HepG2 (cell line): ENCODE measurements around the gene CUL7. TPM values are rescaled to one million over a fixed set of nuclear protein-coding genes. Genes with fewer than 3 reads are reported as not detected.

Experiments used
- BCL6 ChIP-seq: IDR thresholded peaks from 2 replicates; pipeline ENCODE4 v1.6.1; 2016; ENCODE audit warnings: missing genetic modification reagents, missing compliant biosample characterization
- ELF3 ChIP-seq: IDR thresholded peaks from 2 replicates; pipeline ENCODE4 v1.6.1; 2016; ENCODE audit warnings: missing genetic modification reagents, missing compliant biosample characterization
- HMG20B ChIP-seq: conservative IDR thresholded peaks from 2 replicates; pipeline ENCODE4 v1.6.1; 2016; ENCODE audit warnings: missing genetic modification reagents, missing compliant biosample characterization
- IRF2 ChIP-seq: IDR thresholded peaks from 2 replicates; pipeline ENCODE4 v1.6.1; 2018; ENCODE audit warnings: missing genetic modification reagents, missing compliant biosample characterization
- MAFG ChIP-seq: sonication (generic); formaldehyde crosslinking; IDR thresholded peaks from 2 replicates; pipeline ENCODE4 v1.5.1; 2020; ENCODE audit warnings: mild to moderate bottlenecking, missing genetic modification reagents
- NFKBIZ ChIP-seq: IDR thresholded peaks from 2 replicates; pipeline ENCODE4 v1.6.1; 2018; ENCODE audit warnings: missing genetic modification reagents, missing compliant biosample characterization
- NPAS2 ChIP-seq: sonication (generic); formaldehyde crosslinking; IDR thresholded peaks from 2 replicates; pipeline ENCODE4 v1.8.0; 2022; ENCODE audit warnings: mild to moderate bottlenecking, missing genetic modification reagents, borderline replicate concordance
- NRL ChIP-seq: sonication (generic); formaldehyde crosslinking; IDR thresholded peaks from 2 replicates; pipeline ENCODE4 v1.5.0; 2020; ENCODE audit warnings: missing genetic modification reagents, mild to moderate bottlenecking, moderate library complexity, borderline replicate concordance
- SALL2 ChIP-seq: sonication (generic); formaldehyde crosslinking; IDR thresholded peaks from 2 replicates; pipeline ENCODE4 v1.8.1; 2023; ENCODE audit warnings: mild to moderate bottlenecking, missing genetic modification reagents, inconsistent platforms
- SMAD3 ChIP-seq: sonication (generic); formaldehyde crosslinking; IDR thresholded peaks from 2 replicates; pipeline ENCODE4 v1.4.0; 2020; ENCODE audit warnings: missing genetic modification reagents
- U2AF2 ChIP-seq: fragments of 200-400 bp; formaldehyde crosslinking; IDR thresholded peaks from 2 replicates; pipeline ENCODE4 v1.6.1; 2017; ENCODE audit warnings: low read depth, mild to moderate bottlenecking, low read length
- YEATS2 ChIP-seq: sonication (generic); formaldehyde crosslinking; IDR thresholded peaks from 2 replicates; pipeline ENCODE4 v1.4.0; 2020; ENCODE audit warnings: missing genetic modification reagents, borderline replicate concordance
- ZFP62 ChIP-seq: sonication (generic); formaldehyde crosslinking; IDR thresholded peaks from 2 replicates; pipeline ENCODE4 v1.4.0; 2020; ENCODE audit warnings: missing genetic modification reagents
- ZNF121 ChIP-seq: sonication (generic); formaldehyde crosslinking; IDR thresholded peaks from 2 replicates; pipeline ENCODE4 v1.5.0; 2020; ENCODE audit warnings: mild to moderate bottlenecking, missing genetic modification reagents
- ZNF564 ChIP-seq: sonication (generic); formaldehyde crosslinking; IDR thresholded peaks from 2 replicates; pipeline ENCODE4 v1.8.1; 2023; ENCODE audit warnings: mild to moderate bottlenecking, missing genetic modification reagents
- ZNF570 ChIP-seq: sonication (generic); formaldehyde crosslinking; IDR thresholded peaks from 2 replicates; pipeline ENCODE4 v1.4.0; 2020; ENCODE audit warnings: mild to moderate bottlenecking, missing genetic modification reagents, borderline replicate concordance
- polyA plus RNA-seq, 8 experiments: library from polyadenylated mRNA; depleted of rRNA in 3 of 8; stranded (reverse) in 7 of 8; unstranded in 1 of 8; fragments of >200 nt; fragmentation: Illumina TruSeq in 4 of 8; extraction: Trizol in 4 of 8; gene quantifications; 2 replicates each; pipeline versions ENCODE4 v1.2.1 to v1.2.3, GENCODE V29; 2011 to 2016; ENCODE audit warnings: low read depth in 4 of 8, missing spikeins in 1 of 8, mixed read lengths in 1 of 8; ENCODE audit not compliant: insufficient read depth in 1 of 8
- total RNA-seq, 5 experiments: library from RNA; depleted of rRNA; stranded (reverse); fragments of >200 nt; fragmentation: Illumina TruSeq; extraction: Trizol; gene quantifications; 2 replicates each; pipeline ENCODE4 v1.2.3, GENCODE V29; 2016; ENCODE audit warnings: low read depth in 1 of 5
- TF ChIP-seq, protein P1 (sequence below): sonication (generic); formaldehyde crosslinking; IDR thresholded peaks from 2 replicates; pipeline ENCODE4 v1.5.0; 2020; ENCODE audit warnings: missing genetic modification reagents
- TF ChIP-seq, protein P2 (sequence below): sonication (generic); formaldehyde crosslinking; IDR thresholded peaks from one replicate; pipeline ENCODE4 v1.5.1; 2020; ENCODE audit warnings: mild to moderate bottlenecking, missing genetic modification reagents; ENCODE audit errors: not compliant biosample characterization
- TF ChIP-seq, protein P3 (sequence below): IDR thresholded peaks from 2 replicates; pipeline ENCODE4 v1.6.1; 2016
- TF ChIP-seq, protein P4 (sequence below): sonication (generic); formaldehyde crosslinking; IDR thresholded peaks from 2 replicates; pipeline ENCODE4 v1.8.1; 2023; ENCODE audit warnings: mild to moderate bottlenecking, moderate library complexity, missing genetic modification reagents

CUL7 gene
- total and polyA plus RNA-seq, 2 of the 13 experiments (the other 11 are each of a cell fraction or from before 2014, with no cell fraction given) = 32.0 to 60.7 TPM

DNA sequence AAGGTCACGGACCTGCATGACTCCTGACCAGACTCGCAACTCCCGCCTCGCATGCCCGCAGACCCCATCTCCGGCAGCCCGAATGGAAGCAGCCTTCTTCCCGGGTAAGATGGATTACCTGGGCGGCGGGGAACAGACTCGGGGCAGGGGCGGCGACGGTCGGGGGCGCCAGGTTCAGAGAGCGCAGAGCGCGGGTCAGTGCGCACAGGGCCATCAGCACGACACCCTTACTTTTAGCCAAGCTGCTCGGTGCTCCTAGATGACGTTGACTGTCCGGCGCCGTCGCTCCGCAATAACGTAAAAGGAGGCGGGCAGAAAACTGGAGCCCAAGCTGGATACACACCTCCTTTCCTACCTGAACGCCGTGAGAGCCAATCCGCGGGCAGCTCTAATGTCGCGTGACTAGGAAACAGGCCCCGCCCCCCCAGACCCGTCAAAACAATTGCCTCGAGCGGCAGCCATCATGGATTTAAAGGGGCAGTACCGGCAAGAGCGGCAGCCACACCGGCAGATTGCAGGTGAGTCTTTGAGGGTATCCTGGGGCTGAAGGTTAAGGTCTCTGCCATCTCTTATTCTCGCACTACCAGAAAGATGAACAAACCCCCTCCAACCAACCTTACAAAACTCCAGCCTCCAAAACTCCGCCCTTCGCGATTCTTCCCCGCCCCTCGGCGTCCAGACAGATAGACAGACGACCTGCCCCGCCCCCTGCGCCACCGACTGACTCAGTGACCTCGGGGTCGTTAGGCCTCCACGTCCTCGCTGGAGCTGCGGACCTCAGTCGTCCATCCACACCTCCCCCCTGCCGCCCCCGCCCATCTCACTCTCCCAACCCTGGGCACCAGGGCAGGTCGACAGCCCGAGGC is 5.8 kb upstream of the CUL7 start, which contains the start of the genes KLC4 and MRPL2 (continued):
- TF ChIP-seq, protein P1, sequence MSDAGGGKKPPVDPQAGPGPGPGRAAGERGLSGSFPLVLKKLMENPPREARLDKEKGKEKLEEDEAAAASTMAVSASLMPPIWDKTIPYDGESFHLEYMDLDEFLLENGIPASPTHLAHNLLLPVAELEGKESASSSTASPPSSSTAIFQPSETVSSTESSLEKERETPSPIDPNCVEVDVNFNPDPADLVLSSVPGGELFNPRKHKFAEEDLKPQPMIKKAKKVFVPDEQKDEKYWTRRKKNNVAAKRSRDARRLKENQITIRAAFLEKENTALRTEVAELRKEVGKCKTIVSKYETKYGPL (CRISPR knock-in tag) = no peak
- TF ChIP-seq NPAS2 (no peak), IRF2 (CRISPR knock-in tag) (peak; percentile 41), YEATS2 (CRISPR knock-in tag) (peak; percentile 95), HMG20B (CRISPR knock-in tag) (peak; percentile 67; the same call in 1 of the 2 replicates), ZNF570 (CRISPR knock-in tag) (no peak), NFKBIZ (CRISPR knock-in tag) (0 out of 2 replicates have a peak, but pooled peaks have one; percentile 39), ZFP62 (CRISPR knock-in tag) (no peak), BCL6 (CRISPR knock-in tag) (peak; percentile 46; the same call in 1 of the 2 replicates), NRL (peak; percentile 74; the same call in 1 of the 2 replicates), ELF3 (CRISPR knock-in tag) (peak; percentile 27), MAFG (CRISPR knock-in tag) (no peak), ZNF564 (CRISPR knock-in tag) (no peak), SALL2 (no peak), U2AF2 (no peak), ZNF121 (CRISPR knock-in tag) (peak; percentile 82), SMAD3 (peak; percentile 47)
- TF ChIP-seq, protein P2, sequence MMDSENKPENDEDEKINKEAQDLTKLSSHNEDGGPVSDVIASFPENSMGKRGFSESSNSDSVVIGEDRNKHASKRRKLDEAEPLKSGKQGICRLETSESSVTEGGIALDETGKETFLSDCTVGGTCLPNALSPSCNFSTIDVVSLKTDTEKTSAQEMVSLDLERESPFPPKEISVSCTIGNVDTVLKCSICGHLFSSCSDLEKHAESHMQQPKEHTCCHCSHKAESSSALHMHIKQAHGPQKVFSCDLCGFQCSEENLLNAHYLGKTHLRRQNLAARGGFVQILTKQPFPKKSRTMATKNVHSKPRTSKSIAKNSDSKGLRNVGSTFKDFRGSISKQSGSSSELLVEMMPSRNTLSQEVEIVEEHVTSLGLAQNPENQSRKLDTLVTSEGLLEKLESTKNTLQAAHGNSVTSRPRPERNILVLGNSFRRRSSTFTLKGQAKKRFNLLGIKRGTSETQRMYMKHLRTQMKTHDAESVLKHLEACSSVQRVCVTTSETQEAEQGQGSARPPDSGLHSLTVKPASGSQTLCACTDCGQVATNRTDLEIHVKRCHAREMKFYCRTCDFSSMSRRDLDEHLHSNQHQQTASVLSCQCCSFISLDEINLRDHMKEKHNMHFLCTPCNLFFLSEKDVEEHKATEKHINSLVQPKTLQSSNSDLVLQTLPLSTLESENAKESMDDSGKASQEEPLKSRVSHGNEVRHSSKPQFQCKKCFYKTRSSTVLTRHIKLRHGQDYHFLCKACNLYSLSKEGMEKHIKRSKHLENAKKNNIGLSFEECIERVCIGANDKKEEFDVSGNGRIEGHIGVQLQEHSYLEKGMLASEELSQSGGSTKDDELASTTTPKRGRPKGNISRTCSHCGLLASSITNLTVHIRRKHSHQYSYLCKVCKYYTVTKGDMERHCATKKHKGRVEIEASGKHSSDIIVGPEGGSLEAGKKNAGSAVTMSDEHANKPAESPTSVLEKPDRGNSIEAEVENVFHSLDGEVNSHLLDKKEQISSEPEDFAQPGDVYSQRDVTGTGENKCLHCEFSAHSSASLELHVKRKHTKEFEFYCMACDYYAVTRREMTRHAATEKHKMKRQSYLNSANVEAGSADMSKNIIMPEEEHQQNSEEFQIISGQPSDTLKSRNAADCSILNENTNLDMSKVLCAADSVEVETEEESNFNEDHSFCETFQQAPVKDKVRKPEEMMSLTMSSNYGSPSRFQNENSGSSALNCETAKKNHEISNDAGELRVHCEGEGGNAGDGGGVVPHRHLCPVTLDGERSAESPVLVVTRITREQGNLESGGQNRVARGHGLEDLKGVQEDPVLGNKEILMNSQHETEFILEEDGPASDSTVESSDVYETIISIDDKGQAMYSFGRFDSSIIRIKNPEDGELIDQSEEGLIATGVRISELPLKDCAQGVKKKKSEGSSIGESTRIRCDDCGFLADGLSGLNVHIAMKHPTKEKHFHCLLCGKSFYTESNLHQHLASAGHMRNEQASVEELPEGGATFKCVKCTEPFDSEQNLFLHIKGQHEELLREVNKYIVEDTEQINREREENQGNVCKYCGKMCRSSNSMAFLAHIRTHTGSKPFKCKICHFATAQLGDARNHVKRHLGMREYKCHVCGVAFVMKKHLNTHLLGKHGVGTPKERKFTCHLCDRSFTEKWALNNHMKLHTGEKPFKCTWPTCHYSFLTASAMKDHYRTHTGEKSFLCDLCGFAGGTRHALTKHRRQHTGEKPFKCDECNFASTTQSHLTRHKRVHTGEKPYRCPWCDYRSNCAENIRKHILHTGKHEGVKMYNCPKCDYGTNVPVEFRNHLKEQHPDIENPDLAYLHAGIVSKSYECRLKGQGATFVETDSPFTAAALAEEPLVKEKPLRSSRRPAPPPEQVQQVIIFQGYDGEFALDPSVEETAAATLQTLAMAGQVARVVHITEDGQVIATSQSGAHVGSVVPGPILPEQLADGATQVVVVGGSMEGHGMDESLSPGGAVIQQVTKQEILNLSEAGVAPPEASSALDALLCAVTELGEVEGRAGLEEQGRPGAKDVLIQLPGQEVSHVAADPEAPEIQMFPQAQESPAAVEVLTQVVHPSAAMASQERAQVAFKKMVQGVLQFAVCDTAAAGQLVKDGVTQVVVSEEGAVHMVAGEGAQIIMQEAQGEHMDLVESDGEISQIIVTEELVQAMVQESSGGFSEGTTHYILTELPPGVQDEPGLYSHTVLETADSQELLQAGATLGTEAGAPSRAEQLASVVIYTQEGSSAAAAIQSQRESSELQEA (CRISPR knock-in tag) = no peak
- TF ChIP-seq, protein P3, sequence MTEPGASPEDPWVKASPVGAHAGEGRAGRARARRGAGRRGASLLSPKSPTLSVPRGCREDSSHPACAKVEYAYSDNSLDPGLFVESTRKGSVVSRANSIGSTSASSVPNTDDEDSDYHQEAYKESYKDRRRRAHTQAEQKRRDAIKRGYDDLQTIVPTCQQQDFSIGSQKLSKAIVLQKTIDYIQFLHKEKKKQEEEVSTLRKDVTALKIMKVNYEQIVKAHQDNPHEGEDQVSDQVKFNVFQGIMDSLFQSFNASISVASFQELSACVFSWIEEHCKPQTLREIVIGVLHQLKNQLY = no peak
- TF ChIP-seq, protein P4, sequence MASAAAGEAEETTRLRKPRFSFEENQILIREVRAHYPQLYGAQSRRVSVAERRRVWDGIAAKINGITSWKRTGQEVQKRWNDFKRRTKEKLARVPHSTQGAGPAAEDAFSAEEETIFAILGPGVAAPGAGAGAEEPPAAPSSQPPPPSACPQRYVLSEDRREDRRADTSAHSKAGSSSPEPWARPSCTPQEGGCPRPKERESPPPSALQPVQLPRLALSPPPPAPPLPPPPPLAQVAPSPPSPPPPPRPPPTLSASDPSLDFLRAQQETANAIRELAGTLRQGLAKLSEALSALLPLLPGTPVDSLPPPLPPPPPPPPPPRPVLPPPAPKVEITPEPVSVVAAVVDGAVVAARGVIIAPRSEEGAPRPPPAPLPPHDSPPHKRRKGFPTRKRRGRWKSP (CRISPR knock-in tag) = peak; percentile 19; the same call in 1 of the 2 replicates
